Large intestine (tissue), 3 donors: ENCODE results near the gene SHISAL1. TPM values are rescaled to one million over a fixed set of nuclear protein-coding genes. Genes with fewer than 3 reads are reported as not detected.

Source experiments
- DNase-seq, 2 donors: peaks; one replicate each; pipeline versions ENCODE4 v3.0.0 to v3.0.0-alpha.2; 2013
- H3K27ac ChIP-seq: one replicate; pipeline ENCODE4 v1.5.1; 2013; ENCODE audit warnings: low read length
- H3K27me3 ChIP-seq: 2 replicates; pipeline ENCODE4 v1.6.1; 2013; ENCODE audit warnings: low read length; ENCODE audit not compliant: control insufficient read depth, insufficient read depth
- H3K36me3 ChIP-seq: 2 replicates; pipeline ENCODE4 v1.6.1; 2013; ENCODE audit warnings: low read length; ENCODE audit not compliant: control insufficient read depth, insufficient read depth
- H3K4me1 ChIP-seq: one replicate; pipeline ENCODE4 v1.6.1; 2013; ENCODE audit warnings: low read length; ENCODE audit not compliant: control insufficient read depth, insufficient read depth
- H3K4me3 ChIP-seq: one replicate; pipeline ENCODE4 v1.5.1; 2013; ENCODE audit warnings: low read length
- H3K9me3 ChIP-seq: one replicate; pipeline ENCODE4 v1.6.1; 2013; ENCODE audit warnings: mild to moderate bottlenecking, low read depth, low read length, moderate library complexity; ENCODE audit not compliant: control insufficient read depth
- WGBS: methylation state at CpG from one replicate; pipeline ENCODE4 v1.1.5; 2013; ENCODE audit warnings: low lambda C conversion rate; ENCODE audit not compliant: insufficient coverage; 5-methylcytosine and 5-hydroxymethylcytosine counted together
- polyA plus RNA-seq: library from polyadenylated mRNA; unstranded; fragments of 120-200 nt; gene quantifications from one replicate; pipeline ENCODE4 v1.2.1, GENCODE V29; 2013

The SHISAL1 gene
- polyA plus RNA-seq, 1 donor = 1.9 TPM

- Histone ChIP-seq H3K27me3 (no peaks in the 10 kb centered on the region), H3K4me1 (no peaks in the 10 kb centered on the region), H3K4me3 (no peak overlapping the region), H3K36me3 (no peaks in the 10 kb centered on the region), H3K9me3 (no peaks in the 10 kb centered on the region), H3K27ac (no peak overlapping the region)
- 80% methylated on average over 1 of the region's 4 CpGs for WGBS
- no peak for DNase-seq
Measured at GRCh38 chr22:44215287-44215686, 97.5 kb downstream of the SHISAL1 start.

GRCh38 chr22:44214764-44215163 is 98.0 kb downstream of the SHISAL1 start:
- WGBS = no CpG with 5 or more reads among the region's 6 CpGs
- no peaks in the 10 kb centered on the region for H3K4me1 ChIP-seq
- H3K4me3 ChIP-seq = no peak overlapping the region
- no peaks in the 10 kb centered on the region for H3K9me3 ChIP-seq
- H3K36me3 ChIP-seq = no peaks in the 10 kb centered on the region
- H3K27me3 ChIP-seq = no peaks in the 10 kb centered on the region
- no peak overlapping the region for H3K27ac ChIP-seq
- DNase-seq = no peak

- no peaks in the 10 kb centered on the region for H3K4me1 ChIP-seq
- no peak overlapping the region for H3K4me3 ChIP-seq
- no peaks in the 10 kb centered on the region for H3K27me3 ChIP-seq
- WGBS = no CpG with 5 or more reads among the region's 3 CpGs
- H3K36me3 ChIP-seq = no peaks in the 10 kb centered on the region
- H3K27ac ChIP-seq = no peak overlapping the region
- no peak for DNase-seq
- H3K9me3 ChIP-seq = no peaks in the 10 kb centered on the region
Measured at GRCh38 chr22:44214187-44214586, 98.6 kb downstream of the SHISAL1 start.

GRCh38 chr22:44213489-44214043 is 99.2 kb downstream of the SHISAL1 start:
- DNase-seq = no peak
- WGBS = 94% methylated on average over 3 of the region's 3 CpGs
- Histone ChIP-seq H3K4me1 (no peaks in the 10 kb centered on the region), H3K36me3 (no peaks in the 10 kb centered on the region), H3K27ac (no peak overlapping the region), H3K9me3 (no peaks in the 10 kb centered on the region), H3K4me3 (no peak overlapping the region), H3K27me3 (no peaks in the 10 kb centered on the region)

GRCh38 chr22:44212936-44213335 is 99.8 kb downstream of the SHISAL1 start:
- no peak for DNase-seq
- no peak overlapping the region for H3K27ac ChIP-seq
- WGBS = no CpG with 5 or more reads among the region's 1 CpG
- H3K27me3 ChIP-seq = no peaks in the 10 kb centered on the region
- H3K4me3 ChIP-seq = no peak overlapping the region
- H3K4me1 ChIP-seq = no peaks in the 10 kb centered on the region
- H3K36me3 ChIP-seq = no peaks in the 10 kb centered on the region
- H3K9me3 ChIP-seq = no peaks in the 10 kb centered on the region

GRCh38 chr22:44211946-44212930 is 100.5 kb downstream of the SHISAL1 start:
- no peaks in the 10 kb centered on the region for H3K36me3 ChIP-seq
- 100% methylated on average over 1 of the region's 12 CpGs for WGBS
- no peak for DNase-seq
- no peak overlapping the region for H3K4me3 ChIP-seq
- no peaks in the 10 kb centered on the region for H3K9me3 ChIP-seq
- H3K27me3 ChIP-seq = no peaks in the 10 kb centered on the region
- no peak overlapping the region for H3K27ac ChIP-seq
- no peaks in the 10 kb centered on the region for H3K4me1 ChIP-seq

- H3K27ac ChIP-seq = no peak overlapping the region
- H3K9me3 ChIP-seq = no peaks in the 10 kb centered on the region
- WGBS = no CpG with 5 or more reads among the region's 6 CpGs
- H3K36me3 ChIP-seq = no peaks in the 10 kb centered on the region
- H3K27me3 ChIP-seq = no peaks in the 10 kb centered on the region
- H3K4me1 ChIP-seq = no peaks in the 10 kb centered on the region
- H3K4me3 ChIP-seq = no peak overlapping the region
- no peak for DNase-seq
Measured at GRCh38 chr22:44211256-44211945, 101.3 kb downstream of the SHISAL1 start.

GRCh38 chr22:44210722-44211121 is 102.0 kb downstream of the SHISAL1 start:
- Histone ChIP-seq H3K27me3 (no peaks in the 10 kb centered on the region), H3K36me3 (no peaks in the 10 kb centered on the region), H3K27ac (no peak overlapping the region), H3K9me3 (no peaks in the 10 kb centered on the region), H3K4me1 (no peaks in the 10 kb centered on the region), H3K4me3 (no peak overlapping the region)
- no peak for DNase-seq
- 83% methylated on average over 1 of the region's 4 CpGs for WGBS

- Histone ChIP-seq H3K27ac (no peak overlapping the region), H3K4me3 (no peak overlapping the region), H3K36me3 (no peaks in the 10 kb centered on the region), H3K27me3 (no peaks in the 10 kb centered on the region), H3K4me1 (no peaks in the 10 kb centered on the region), H3K9me3 (no peaks in the 10 kb centered on the region)
- WGBS = 78% methylated on average over 1 of the region's 3 CpGs
- DNase-seq = no peak
Measured at GRCh38 chr22:44209343-44209742, 103.4 kb downstream of the SHISAL1 start.

- H3K9me3 ChIP-seq = no peaks in the 10 kb centered on the region
- WGBS = no CpG with 5 or more reads among the region's 4 CpGs
- H3K4me1 ChIP-seq = no peaks in the 10 kb centered on the region
- H3K27me3 ChIP-seq = no peaks in the 10 kb centered on the region
- H3K4me3 ChIP-seq = no peak overlapping the region
- no peaks in the 10 kb centered on the region for H3K36me3 ChIP-seq
- no peak overlapping the region for H3K27ac ChIP-seq
- no peak for DNase-seq
Measured at GRCh38 chr22:44207981-44208317, 104.8 kb downstream of the SHISAL1 start.
